CD4-positive, alpha-beta T cell (primary cell): ENCODE data around the gene PKP4. TPM values are rescaled to one million over a fixed set of nuclear protein-coding genes. Genes with fewer than 3 reads are reported as not detected.

Experiments
- ATAC-seq: fragments of 200-7000 bp; cut with Tn5 transposase; one replicate; pipeline ENCODE4 v1.10.0; 2022; ENCODE audit warnings: mild to moderate bottlenecking; ENCODE audit not compliant: poor library complexity
- CTCF ChIA-PET: fragments of 350-600 bp; sonication (Branson Sonifier 250); formaldehyde crosslinking; loops from one replicate; lab custom pipeline; 2021; ENCODE audit warnings: antibody characterized with exemption, inconsistent platforms; lab: Charles Lee
- POLR2A ChIA-PET: fragments of 350-600 bp; sonication (Branson Sonifier 250); formaldehyde crosslinking; loops from one replicate; lab custom pipeline; 2021; ENCODE audit warnings: antibody characterized with exemption, inconsistent platforms; lab: Charles Lee
- DNase-seq, 14 experiments: peaks; one replicate each; pipeline ENCODE4 v3.0.0-alpha.2; 2013 to 2020; ENCODE audit warnings: mixed read lengths in 2 of 14
- H3K27ac ChIP-seq, 2 donors: one replicate each; pipeline versions ENCODE4 v1.5.1 to v1.7.0; 2013; ENCODE audit warnings: low read length in 2 of 2, low read depth in 1 of 2, mild to moderate bottlenecking in 1 of 2
- H3K27me3 ChIP-seq, 2 experiments: 1 replicate in 1 of 2; 2 replicates in 1 of 2; pipeline versions ENCODE4 v1.6.1 to v1.7.0; 2013; ENCODE audit warnings: low read length in 2 of 2, control low read depth in 1 of 2, mild to moderate bottlenecking in 1 of 2, moderate library complexity in 1 of 2; ENCODE audit not compliant: insufficient read depth in 2 of 2, control insufficient read depth in 1 of 2
- H3K36me3 ChIP-seq: one replicate; pipeline ENCODE4 v1.6.1; 2013; ENCODE audit warnings: low read length, control low read depth; ENCODE audit not compliant: insufficient read depth
- H3K4me1 ChIP-seq: one replicate; pipeline ENCODE4 v1.6.1; 2013; ENCODE audit warnings: low read length, control low read depth; ENCODE audit not compliant: insufficient read depth
- H3K4me3 ChIP-seq: one replicate; pipeline ENCODE4 v1.5.1; 2013; ENCODE audit warnings: mild to moderate bottlenecking, low read length, moderate library complexity
- H3K9me3 ChIP-seq, 2 experiments: 1 replicate in 1 of 2; 2 replicates in 1 of 2; pipeline versions ENCODE4 v1.6.1 to v1.7.0; 2013; ENCODE audit warnings: low read length in 2 of 2, mild to moderate bottlenecking in 2 of 2, control low read depth in 1 of 2, moderate library complexity in 1 of 2; ENCODE audit not compliant: control insufficient read depth in 1 of 2, insufficient read depth in 1 of 2
- H3K27ac Mint-ChIP-seq: one replicate; pipeline ENCODE4 v1.8.0; 2020; ENCODE audit warnings: mixed read lengths
- H3K27me3 Mint-ChIP-seq: one replicate; pipeline ENCODE4 v1.8.0; 2021; ENCODE audit warnings: mixed read lengths
- H3K36me3 Mint-ChIP-seq: one replicate; pipeline ENCODE4 v1.8.0; 2021; ENCODE audit warnings: low read depth, mixed read lengths
- H3K4me1 Mint-ChIP-seq: one replicate; pipeline ENCODE4 v1.8.0; 2021; ENCODE audit warnings: low read depth, mixed read lengths
- H3K4me3 Mint-ChIP-seq: one replicate; pipeline ENCODE4 v1.8.0; 2020; ENCODE audit warnings: mild to moderate bottlenecking, mixed read lengths
- H3K9me3 Mint-ChIP-seq: one replicate; pipeline ENCODE4 v1.8.0; 2020; ENCODE audit warnings: mixed read lengths
- CTCF ChIP-seq: fragments of 200-600 bp; IDR thresholded peaks from one replicate; pipeline ENCODE4 v1.8.0; 2022; ENCODE audit warnings: antibody characterized with exemption, mild to moderate bottlenecking
- intact Hi-C, 2 experiments: fragments of 100-400 bp; cut with DNase I in 1 of 2; cut with micrococcal nuclease in 1 of 2; formaldehyde crosslinking; loops; one replicate each; pipeline versions ENCODE4 v1.15.1 to v1.9.0; 2023 to 2025; cut with DNase I, micrococcal nuclease
- total RNA-seq, 174 experiments: library from RNA in 2 of 174; stranded (reverse) in 2 of 174; gene quantifications; one replicate each; pipeline ENCODE4 v1.2.3 and lab custom pipeline; 2021 to 2026

PKP4 gene
- total RNA-seq, 2 experiments from 2014 or later: 10.8 to 14.6 TPM

GRCh38 chr2:158529379-158530259 lies 72.9 kb downstream of the PKP4 start:
- H3K27ac Mint-ChIP-seq: no peak overlapping the region
- no peaks in the 10 kb centered on the region for H3K27me3 Mint-ChIP-seq
- Histone ChIP-seq H3K27ac (no peak overlapping the region), H3K4me3 (no peak overlapping the region), H3K4me1 (no peaks in the 10 kb centered on the region), H3K36me3 (no peaks in the 10 kb centered on the region), H3K9me3 (no peaks in the 10 kb centered on the region), H3K27me3 (no peaks in the 10 kb centered on the region)
- CTCF ChIA-PET: no interaction called here
- ATAC-seq: no peak
- intact Hi-C loops: no loop called here
- no peaks in the 10 kb centered on the region for H3K4me1 Mint-ChIP-seq
- DNase-seq: no peak
- no peak for TF ChIP-seq CTCF
- H3K36me3 Mint-ChIP-seq: peaks cover 8% of the 10 kb centered on the region
- H3K9me3 Mint-ChIP-seq: peaks cover 1% of the 10 kb centered on the region
- POLR2A ChIA-PET: interaction anchor here (0.6 kb wide), 1 partner anchor 276 kb away, joined by 4 read pairs; no protein-coding TSS in a partner anchor
- no peak overlapping the region for H3K4me3 Mint-ChIP-seq

- Histone ChIP-seq H3K4me1 (no peaks in the 10 kb centered on the region), H3K36me3 (no peaks in the 10 kb centered on the region), H3K27ac (no peak overlapping the region), H3K4me3 (no peak overlapping the region), H3K27me3 (no peaks in the 10 kb centered on the region), H3K9me3 (no peaks in the 10 kb centered on the region)
- intact Hi-C loops: no loop called here
- TF ChIP-seq CTCF: no peak
- no peaks in the 10 kb centered on the region for H3K4me1 Mint-ChIP-seq
- H3K4me3 Mint-ChIP-seq: no peak overlapping the region
- H3K27ac Mint-ChIP-seq: no peak overlapping the region
- peaks cover 1% of the 10 kb centered on the region for H3K9me3 Mint-ChIP-seq
- H3K36me3 Mint-ChIP-seq: peaks cover 16% of the 10 kb centered on the region
- DNase-seq (no peak), ATAC-seq (no peak)
- H3K27me3 Mint-ChIP-seq: no peaks in the 10 kb centered on the region
- ChIA-PET CTCF (no interaction called here), POLR2A (no interaction called here)
Observed at GRCh38 chr2:158530829-158531228, 74.1 kb downstream of the PKP4 start.

- CTCF ChIA-PET: no interaction called here
- intact Hi-C loops: no loop called here
- ATAC-seq (no peak), DNase-seq (no peak)
- Histone ChIP-seq H3K4me3 (no peak overlapping the region), H3K27me3 (no peaks in the 10 kb centered on the region), H3K27ac (no peak overlapping the region), H3K36me3 (no peaks in the 10 kb centered on the region), H3K9me3 (no peaks in the 10 kb centered on the region), H3K4me1 (no peaks in the 10 kb centered on the region)
- Mint-ChIP-seq H3K9me3 (peaks cover 1% of the 10 kb centered on the region), H3K4me3 (no peak overlapping the region), H3K4me1 (no peaks in the 10 kb centered on the region), H3K27ac (no peak overlapping the region), H3K27me3 (no peaks in the 10 kb centered on the region), H3K36me3 (peaks cover 28% of the 10 kb centered on the region)
- POLR2A ChIA-PET: no interaction called here
- no peak for TF ChIP-seq CTCF
Observed at GRCh38 chr2:158533009-158533408, 76.3 kb downstream of the PKP4 start.
